T-helper 1 cell (primary cell): ENCODE data around the gene AEBP2.
"Not testable (repeated sequence)": the region's sequence is repeated elsewhere in the genome, so short reads cannot be mapped to it uniquely, and the experiment has no call there.

Experiments used
- DNase-seq, 5 donors: peaks; one replicate each; pipeline ENCODE4 v3.0.0-alpha.2; 2012 to 2020

Gene AEBP2

DNA sequence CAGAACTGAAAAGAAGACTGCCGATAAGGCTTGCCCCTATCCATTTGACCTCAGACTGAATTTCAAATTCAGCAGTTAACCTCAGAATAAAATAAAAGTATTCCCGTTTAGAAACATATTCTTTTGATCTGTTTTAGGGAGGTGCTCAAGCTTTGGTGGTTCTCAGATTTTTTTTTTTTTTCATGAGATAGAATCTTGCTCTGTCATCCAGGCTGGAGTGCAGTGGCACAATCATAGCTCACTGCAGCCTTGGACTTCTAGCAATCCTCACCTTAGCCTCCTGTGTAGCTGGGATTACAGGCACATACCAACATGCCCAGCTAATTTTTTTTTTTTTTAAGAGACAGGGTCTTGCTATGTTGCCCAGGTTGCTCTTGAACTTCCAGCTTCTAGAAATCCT, 15.5 kb downstream of the AEBP2 start:
- no peak for DNase-seq

DNA sequence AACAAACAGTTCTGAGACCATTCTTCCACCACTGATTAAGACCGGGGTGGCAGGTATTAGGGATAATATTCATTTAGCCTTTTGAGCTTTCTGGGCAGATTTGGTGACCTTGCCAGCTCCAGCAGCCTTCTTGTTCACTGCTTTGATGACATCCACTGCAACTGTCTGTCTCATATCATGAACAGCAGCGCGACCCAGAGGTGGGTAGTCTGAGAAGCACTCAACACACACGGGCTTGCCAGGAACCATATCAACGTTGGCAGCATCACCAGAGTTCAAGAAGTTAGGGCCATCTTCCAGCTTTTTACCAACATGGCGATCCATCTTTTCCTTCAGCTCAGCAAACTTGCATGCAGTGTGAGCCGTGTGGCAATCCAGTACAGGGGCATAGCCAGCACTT, 16.9 kb downstream of the AEBP2 start:
- DNase-seq: no peak

DNA sequence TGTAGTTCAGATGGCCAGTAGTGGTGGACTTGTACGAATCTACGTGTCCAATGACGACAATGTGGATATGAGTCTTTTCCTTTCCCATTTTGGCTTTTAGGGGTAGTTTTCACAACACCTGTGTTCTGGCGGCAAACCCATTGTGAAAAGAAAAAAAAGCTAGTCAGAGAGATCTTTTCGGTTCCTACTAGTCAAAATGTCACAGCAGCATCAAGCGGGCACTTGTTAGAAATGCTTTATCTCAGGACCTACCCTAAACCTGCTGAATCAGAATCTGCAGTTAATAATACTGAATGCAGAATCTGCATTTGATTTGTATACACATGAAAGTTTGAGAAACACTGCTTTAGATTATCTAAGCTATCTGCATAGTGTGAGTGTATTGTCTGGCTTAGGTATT, 18.3 kb downstream of the AEBP2 start:
- no peak for DNase-seq

DNA sequence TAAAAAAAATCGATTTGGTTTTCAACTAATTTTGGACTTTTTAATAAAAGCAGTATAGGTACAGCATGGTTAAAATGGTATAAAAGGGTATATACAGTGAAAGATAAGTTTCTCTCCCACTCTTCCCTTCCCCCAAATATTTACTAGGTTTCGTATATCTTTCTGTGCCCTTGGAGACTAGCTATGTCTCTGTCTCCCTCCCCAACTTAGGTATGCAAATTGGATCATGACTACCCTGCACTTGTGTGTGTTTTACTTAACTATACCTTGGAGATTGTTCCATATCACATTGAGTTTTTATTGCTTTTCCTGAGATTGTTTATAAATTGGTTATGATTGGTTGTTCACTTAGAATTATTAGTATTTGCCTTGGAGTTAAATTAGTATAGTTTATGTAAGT, 19.4 kb downstream of the AEBP2 start:
- no peak for DNase-seq

DNA sequence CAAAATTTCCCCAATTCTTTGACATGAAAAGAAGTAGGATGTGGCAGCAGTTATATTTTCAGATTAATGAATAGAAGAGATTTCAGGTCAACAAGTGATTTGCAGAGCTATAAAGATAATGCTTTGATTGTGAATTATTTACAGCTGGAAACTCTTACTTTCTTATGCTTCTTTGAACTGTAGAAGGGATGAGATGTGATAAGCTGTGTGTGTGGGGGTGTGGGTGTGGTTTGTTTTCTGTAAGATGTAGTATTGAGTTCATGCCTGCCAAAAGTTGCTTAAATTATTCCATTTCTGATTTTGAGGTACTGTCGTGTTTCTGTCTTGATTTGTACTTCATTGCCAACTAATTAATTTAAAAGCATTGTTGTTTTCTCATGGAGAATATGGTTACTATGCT, 22.7 kb downstream of the AEBP2 start:
- DNase-seq: no peak

DNA sequence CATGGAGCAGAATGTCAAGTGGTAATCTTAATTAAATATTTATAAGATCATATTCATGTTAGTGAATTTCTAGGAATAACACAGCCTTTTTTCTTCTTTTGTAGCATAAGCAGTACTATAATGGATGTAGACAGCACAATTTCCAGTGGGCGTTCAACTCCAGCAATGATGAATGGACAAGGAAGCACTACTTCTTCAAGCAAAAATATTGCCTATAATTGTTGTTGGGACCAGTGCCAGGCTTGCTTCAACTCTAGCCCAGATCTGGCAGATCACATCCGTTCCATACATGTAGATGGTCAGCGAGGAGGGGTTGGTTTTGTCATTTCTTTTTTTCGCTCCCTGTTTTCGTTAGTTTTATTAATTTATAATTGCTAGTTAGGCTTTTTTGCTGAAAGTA, 23.1 kb downstream of the AEBP2 start:
- no peak for DNase-seq

DNA sequence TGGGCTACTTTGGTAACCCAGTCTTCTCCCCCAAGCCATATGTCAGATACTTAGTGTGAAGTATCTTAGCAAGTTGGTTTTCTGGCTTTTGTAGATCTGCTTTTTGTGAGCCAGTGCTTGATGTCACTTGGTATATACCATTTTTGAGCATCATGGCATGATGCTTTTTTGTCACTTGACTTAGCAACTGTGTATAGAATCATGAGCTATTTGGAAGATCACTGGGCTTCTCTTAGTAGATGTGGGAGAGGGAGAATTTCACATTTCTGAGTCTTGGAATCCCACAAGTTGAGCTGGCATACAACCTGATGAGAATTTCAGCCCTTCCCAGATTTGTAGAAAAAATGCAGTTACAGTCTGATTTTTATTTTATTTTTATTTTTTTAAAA, 24.9 kb downstream of the AEBP2 start:
- no peak for DNase-seq

DNA sequence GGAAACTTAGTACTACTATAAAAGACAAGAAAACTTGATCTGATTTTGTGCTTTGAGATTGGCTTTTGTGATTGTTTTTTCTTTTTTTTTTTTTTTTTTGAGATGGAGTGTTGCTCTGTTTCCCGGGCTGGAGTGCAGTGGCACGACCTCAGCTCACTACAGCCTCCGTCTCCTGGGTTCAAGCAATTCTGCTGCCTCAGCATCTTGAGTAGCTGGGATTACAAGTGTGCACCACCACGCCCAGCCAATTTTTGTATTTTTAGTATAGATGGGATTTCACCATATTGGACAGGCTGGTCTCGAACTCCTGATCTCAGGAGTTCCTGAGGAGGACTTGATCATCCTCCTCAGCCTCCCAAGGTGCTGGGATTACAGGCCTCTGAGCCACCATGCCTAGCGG, 26.4 kb downstream of the AEBP2 start:
- DNase-seq: no peak

DNA sequence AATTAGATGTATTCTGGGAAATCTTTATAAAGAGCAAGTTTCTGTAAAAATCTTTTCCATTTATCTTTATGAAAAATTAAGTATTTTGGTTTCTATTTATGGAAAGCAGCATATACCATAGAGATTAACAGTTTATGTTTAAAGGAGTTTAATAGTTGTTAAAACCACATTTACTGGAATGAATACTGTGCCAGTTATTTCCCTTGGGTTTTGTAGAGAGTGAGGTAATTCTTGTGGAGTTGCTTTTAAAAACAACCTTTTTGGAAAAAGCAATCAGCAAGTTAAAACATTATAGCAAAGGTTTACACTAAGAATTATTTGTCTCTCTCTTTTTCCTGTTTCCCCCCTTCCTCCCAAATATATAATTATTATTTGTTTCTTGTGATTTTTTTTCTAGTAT, 34.9 kb downstream of the AEBP2 start:
- DNase-seq: no peak

DNA sequence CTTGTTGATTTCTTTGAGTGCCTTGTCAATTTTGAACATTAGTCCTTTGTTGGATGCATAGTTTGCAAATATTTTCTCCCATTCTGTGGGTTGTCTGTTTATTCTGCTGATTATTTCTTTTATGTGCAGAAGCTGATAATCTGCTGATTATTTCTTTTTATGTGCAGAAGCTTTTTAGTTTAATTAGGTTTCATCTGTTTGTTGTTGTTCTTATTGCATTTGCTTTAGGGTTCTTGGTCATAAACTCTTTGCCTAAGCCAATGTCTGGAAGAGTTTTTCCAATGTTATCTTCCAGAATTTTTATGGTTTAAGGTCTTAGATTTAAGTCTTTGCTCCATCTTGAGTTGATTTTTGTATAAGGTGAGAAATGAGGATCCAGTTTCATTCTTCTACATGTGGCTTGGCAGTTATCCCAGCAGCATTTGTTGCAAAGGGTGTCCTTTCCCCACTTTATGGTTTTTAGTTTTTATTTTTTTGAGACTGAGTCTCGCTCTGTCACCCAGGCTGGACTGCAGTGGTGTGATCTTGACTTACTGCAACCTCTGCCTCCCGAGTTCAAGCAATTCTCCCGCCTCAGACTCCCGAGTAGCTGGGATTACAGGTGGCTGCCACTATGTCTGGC, 36.7 kb downstream of the AEBP2 start:
- DNase-seq: not testable (repeated sequence)

DNA sequence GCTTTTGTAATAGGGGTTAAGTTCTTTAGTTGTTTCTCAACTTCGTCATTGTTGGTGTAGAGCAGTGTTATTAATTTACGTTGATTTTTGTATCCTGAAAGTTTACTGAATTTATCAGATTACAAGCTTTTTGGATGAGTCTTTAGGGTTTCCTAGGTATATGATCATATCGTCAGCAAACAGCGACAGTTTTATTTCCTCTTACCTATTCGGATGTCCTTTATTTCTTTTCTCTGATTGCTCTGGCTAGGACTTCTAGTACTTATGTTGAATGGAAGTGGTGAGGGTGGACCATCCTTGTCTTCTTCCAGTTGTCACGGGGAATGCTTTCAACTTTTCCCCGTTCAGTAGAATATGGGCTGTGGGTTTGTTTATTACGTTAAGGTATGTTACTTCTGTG, 37.8 kb downstream of the AEBP2 start:
- DNase-seq: no peak

DNA sequence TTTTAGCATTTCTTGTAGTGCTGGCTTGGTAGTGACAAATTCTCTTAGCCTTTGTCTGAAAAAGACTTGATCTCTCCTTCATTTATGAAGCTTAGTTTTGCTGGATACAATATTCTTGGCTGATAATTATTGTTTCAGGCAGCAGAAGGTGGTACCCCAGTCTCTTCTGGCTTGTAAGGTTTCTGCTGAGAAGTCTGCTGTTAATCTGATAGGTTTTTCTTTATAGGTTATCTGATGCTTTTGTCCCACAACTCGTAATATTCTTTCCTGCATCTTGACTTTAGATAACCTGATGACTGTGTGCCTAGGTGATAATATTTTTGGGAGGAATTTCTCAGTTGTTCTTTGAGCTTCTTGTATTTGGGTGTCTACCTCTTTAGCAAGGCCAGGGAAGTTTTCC, 41.2 kb downstream of the AEBP2 start:
- DNase-seq: no peak

DNA sequence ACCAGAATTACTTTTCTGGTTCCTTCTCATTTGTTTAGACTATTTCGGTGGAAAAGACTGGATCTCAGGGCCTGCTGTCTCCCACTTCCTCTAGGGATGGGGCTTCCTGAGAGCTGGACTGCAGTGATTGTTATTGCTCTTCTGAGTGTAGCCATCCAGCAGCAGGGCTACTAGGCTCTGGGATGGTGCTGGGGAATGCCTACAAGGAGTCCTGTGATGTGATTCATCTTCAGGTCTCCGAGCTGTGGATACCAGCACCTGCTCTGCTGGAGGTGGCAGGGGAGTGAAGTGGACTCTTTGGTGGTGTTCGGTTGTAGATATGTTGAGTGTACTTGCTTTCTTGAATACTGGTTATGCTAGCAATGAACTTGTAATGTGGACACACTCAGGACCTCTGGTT, 42.7 kb downstream of the AEBP2 start:
- peak in 1 of 5 donors; percentile 4 for DNase-seq

DNA sequence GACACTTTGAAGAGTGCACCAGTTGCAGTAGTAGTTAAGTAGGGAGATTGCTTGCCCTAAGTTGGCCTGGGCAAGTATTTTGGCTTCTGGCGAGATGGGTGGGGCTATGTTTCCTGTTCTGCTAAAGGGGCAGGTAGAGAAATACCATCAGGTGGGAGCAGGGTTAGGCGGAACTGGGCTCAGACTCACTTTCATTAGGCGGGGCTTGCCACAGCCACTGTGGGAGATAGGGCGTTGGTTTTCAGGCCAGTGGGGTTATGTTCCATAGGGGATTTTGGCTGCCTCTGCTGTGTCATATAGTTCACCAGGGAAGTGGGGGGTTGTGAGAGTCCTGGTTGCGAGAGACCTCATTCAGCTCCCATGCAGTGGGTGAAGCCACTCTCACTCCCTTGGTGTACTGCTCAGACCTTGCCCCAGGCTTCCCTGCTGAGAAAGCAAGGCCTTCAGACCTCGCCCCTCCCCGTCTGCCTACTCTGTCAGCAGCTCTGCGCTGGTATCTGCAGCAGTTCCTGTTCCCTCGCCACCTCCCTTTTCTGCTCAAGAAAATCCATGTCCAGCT, 43.3 kb downstream of the AEBP2 start:
- peak in 4 of 5 donors; percentile 14 to 78 (median 26) for DNase-seq

DNA sequence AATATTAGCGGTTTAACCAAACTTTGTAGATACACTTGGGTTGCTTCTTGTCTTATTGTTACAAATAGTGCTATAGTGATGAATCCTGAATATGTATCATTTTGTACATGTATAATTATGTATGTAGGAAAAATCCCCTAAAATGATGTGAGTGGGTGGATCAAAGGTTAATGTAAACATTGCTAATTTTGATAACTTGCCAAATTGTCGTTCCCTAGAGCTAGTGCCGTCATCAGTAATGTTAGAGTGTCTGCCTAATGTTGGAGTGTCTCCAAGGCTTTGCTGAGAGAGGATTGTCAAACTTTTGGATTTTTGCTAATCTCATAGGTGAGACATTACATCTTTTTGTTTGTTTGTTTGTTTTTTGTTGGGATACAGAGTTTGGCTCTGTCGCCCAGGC, 44.4 kb downstream of the AEBP2 start:
- DNase-seq: no peak

DNA sequence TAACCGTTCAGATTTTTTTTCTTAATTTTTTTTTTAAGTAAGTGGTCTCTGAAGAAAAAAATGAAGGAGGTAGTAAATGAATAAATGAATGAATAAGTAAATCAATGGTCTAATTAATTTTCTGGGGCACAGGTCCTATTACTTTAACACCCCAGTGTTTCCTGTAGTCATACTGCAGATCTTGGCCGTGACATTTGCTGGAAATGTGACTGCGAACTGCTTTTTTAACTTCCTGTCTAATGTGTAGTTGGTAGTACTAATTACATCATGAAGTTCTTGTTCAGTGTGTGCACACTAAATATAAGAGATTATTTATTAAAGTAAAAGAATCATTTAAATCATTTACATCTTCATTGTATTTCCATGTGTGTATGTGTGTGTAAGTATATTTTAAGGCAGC, 45.4 kb downstream of the AEBP2 start:
- peak in 1 of 5 donors; percentile 65 for DNase-seq

DNA sequence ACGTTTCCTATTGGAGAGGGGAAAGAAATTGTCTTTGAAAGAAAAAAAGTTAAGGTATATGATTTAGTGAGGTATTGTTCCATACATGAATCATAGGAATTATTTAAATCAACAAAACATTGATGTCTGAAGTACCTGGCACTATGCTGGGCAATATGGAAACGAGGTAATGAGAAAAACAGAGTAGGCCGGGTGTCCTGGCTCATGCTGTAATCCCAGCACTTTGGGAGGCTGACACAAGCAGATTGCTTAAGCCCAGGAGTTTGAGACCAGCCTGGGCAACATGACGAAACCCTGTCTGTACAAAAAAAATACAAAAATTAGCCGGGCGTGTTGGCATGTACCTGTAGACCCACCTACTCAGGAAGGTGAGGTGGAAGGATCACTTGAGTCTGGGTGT, 45.9 kb downstream of the AEBP2 start:
- DNase-seq: no peak

DNA sequence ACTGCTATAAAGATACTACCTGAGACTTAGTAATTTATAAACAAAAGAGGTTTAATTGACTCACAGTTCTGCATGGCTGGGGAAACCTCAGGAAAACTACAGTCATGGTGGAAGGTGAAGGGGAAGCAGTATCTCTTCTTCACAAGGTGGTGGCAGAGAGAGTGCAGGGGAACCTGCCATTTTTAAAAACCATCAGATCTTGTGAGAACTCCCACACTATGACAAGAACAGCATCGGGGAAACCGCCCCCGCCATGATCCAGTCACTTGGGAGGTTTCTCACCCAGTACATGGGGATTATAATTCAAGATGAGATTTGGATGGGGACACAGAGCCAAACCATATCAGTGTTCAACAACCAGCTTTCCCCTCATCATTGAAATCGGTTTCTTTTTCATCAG, 49.9 kb downstream of the AEBP2 start:
- no peak for DNase-seq

DNA sequence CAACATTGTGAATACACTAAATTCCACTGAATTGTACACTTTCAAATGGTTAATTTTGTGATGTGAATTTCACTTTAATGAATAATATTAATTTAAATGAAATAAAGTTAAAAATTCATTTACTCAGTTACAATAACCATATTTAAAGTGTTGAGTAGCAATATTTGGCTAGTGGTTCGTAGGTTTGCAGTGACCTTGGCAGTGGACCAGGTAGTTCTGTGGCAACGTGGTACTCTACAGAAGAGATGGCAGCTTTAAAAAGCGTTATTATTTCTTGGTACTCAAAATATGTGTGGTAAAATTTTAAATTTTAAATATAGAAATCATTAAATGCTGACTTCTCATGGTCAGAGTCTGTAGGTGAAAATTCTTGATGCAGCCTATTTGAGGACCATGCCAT, 51.6 kb downstream of the AEBP2 start:
- DNase-seq: no peak

DNA sequence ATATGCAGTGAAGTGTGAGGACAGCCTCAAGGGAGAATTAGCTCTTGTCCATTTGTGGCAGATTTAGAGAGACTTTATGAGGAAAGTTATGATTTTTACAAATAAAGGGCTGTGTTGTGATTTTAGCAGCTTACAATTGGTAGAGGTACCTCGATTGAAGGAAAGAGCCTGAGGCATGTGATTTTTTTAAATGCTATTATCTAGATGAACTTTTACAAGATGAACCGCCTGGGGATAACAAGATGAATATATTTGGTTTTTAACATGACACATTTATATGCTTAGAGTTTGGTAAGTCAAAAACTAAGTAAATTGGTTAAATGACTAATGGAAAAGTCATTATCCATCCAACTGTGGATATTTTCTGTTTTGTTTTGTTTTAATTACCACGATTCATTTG, 52.6 kb downstream of the AEBP2 start:
- DNase-seq: no peak

DNA sequence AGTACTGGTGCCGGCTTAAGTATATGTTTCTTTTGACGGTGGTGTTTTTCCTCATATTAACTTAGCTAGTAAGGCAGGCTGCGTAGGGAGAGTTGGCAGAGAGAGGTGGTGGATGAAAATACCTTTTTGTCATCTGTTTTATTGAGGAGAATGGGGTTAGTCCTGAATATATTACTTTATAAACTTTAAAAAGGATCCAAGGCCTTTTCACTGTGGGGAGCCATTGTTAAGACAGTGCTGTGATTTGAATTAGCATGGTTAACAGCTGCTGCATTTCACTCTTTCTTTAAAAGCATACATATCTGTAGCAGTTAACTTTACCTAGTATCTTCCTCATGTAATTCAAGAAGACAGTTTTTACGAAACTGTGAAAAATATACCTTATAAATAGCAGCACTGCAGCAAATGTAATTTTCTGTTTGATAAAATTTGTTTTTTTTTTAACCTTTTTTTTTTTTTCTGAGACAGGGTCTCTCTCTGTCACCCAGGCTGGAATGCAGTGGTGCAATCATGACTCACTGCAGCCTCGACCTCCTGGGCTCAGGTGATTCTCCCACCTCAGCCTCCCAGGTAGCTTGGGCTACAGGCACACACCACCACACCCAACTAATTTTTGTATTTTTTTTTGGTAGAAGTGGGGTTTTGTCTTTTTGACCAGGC, 57.1 kb downstream of the AEBP2 start:
- DNase-seq: no peak

DNA sequence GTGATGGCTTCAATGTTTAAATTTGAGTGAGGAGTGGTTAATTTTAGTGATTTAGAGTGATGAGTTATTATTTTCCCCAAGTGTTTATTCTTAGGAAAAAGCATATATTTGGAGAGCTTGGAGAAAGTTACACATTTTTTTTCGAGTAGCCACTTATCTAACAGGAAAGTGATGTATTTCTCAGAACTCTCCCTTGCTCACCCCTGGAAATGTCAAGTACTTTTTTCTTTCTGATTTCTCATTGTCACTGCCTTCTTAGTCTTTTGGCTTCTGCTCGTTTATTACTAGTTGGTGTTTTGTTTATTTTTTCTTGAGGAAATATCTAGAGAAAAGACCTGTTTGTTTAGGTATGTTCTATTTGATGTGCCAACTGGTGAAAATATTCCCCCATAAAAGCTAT, 58.8 kb downstream of the AEBP2 start:
- no peak for DNase-seq

DNA sequence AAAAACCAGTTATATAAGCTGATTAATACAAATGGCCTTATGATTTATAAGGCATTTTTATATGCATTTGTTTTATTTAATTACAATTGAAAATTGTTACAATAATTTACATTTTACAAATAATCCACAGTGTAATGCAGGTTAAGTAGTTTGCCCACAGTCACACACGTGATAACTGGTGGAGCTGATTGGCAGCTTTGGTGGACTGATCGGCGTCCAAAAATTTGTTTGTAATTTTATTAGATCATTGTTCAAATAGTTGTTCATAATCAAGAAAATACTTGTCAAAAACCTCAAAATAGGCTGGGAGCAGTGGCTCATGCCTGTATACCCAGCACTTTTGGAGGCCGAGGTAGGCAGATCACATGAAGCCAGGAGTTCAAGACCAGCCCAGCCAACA, 59.7 kb downstream of the AEBP2 start:
- DNase-seq: no peak

DNA sequence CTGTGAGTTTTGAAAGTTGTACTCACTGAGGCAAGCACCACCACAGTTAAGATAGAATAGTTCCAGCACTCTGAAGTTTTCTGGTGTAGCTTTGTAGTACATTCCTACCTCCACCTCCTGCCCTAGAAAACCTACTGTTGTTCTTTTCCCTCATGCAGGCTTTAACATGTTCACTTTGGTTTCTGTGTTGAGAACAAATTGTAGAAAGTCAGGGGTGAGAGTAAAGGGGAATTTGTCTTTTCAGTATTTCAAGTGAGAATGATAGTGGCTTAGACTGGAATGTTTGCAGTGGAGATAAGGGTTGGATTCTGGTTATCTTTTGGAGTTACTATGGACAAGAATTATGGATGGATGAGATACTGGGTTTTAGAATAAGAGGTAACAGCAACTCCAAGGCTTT, 67.2 kb downstream of the AEBP2 start:
- DNase-seq: no peak

DNA sequence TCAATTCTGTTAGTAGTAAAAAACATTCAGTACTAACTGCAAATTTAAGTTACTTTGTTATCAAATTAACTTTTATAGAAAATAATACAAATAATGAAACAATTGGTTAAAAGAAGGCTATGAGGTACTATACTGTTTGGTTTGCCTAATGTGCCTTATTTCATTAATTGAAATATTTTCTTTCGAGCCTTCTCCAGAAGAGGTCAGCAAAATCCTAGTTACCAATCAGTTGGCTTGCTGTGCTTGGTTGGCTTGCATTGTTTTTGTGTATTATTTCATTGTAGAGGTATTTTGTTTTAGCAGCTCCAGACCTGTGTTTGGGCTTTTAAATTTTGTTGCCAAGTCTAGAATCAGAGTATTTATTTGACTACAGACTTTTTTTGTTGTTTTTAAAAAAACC, 68.5 kb downstream of the AEBP2 start:
- DNase-seq: no peak
